ENCODE measurements around the gene CENATAC.

DNA sequence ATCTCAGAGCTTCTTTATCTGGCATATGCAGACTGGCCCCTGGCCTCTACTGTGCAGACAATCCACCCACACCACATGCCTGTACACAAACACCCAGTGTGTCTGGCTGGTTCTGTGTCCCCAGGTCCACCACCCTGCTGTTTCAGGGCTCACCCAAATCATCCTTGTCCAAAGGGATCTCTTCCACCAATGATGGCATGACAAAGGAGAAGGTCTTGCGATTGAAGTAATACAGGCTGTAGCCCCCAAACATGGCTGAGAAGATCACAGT is 31.1 kb downstream of the CENATAC start:
- no peak for TF ChIP-seq CSDC2 (CRISPR knock-in tag; IDR thresholded peaks at IDR 0.05)
- TF ChIP-seq, protein P1, sequence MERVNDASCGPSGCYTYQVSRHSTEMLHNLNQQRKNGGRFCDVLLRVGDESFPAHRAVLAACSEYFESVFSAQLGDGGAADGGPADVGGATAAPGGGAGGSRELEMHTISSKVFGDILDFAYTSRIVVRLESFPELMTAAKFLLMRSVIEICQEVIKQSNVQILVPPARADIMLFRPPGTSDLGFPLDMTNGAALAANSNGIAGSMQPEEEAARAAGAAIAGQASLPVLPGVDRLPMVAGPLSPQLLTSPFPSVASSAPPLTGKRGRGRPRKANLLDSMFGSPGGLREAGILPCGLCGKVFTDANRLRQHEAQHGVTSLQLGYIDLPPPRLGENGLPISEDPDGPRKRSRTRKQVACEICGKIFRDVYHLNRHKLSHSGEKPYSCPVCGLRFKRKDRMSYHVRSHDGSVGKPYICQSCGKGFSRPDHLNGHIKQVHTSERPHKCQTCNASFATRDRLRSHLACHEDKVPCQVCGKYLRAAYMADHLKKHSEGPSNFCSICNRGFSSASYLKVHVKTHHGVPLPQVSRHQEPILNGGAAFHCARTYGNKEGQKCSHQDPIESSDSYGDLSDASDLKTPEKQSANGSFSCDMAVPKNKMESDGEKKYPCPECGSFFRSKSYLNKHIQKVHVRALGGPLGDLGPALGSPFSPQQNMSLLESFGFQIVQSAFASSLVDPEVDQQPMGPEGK (CRISPR knock-in tag; IDR thresholded peaks at IDR 0.05; ENCODE audit: borderline replicate concordance): no peak
- TF ChIP-seq ZNF70 (CRISPR knock-in tag; IDR thresholded peaks at IDR 0.05): no peak
- TF ChIP-seq ISL1 (CRISPR knock-in tag; IDR thresholded peaks at IDR 0.05): no peak

Data from SK-N-SH treated with all-trans-retinoic acid at 6 μM for 48 hours (cell line).